NB4 (cell line): ENCODE measurements around the gene INO80E.

ENCODE experiments used
- DNase-seq: peaks from one replicate; pipeline ENCODE4 v3.0.0; 2010; ENCODE audit warnings: low read depth
- H3K4me3 ChIP-seq: one replicate; pipeline ENCODE4 v1.5.1; 2011; ENCODE audit warnings: mild to moderate bottlenecking, low read depth, low read length, moderate library complexity
- CTCF ChIP-seq: IDR thresholded peaks from one replicate; pipeline ENCODE4 v1.5.1; 2012; ENCODE audit warnings: low read depth, low read length
- MAX ChIP-seq: IDR thresholded peaks from 2 replicates; pipeline ENCODE4 v1.6.1; 2011; ENCODE audit warnings: low read depth, low read length
- MYC ChIP-seq: IDR thresholded peaks from 2 replicates; pipeline ENCODE4 v1.6.1; 2011; ENCODE audit warnings: low read depth, low read length
- POLR2A ChIP-seq: IDR thresholded peaks from 2 replicates; pipeline ENCODE4 v1.6.1; 2011; ENCODE audit warnings: mild to moderate bottlenecking; ENCODE audit not compliant: insufficient read length; ENCODE audit errors: extremely low read depth

INO80E gene

DNA sequence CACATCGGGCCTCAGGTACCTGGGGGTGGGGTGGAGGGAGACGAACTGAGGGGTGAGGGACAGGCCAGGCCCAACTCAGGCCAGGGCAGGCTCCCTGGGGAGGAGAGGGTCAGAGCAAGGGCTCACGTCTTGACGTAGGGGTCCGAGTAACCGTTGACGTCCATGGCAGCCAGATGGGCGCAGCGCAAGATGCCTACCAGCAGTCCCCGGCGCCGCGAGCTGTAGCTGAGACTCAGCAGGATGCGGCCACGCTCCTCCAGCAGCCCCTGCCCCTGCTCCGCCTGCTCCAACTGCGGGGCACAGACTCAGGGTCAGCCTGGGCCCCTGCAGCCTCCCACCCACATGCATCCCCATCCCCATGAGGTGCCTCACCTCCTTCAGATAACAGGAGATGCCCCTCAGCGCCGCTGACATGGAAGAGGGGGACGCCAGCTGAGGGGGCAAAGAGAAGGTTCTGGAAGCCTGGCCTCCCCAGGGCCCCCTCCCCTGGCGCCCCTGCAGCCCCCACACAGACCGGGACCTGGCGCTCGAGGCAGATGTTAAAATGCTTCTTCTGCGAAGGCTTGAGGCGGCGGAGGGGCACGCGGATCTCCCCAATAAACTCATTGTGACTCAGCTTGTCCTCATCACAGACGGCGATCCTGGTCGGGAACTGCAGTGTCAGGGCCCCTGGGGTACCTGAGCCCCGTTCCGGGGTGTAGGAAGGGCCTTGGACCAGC is 10.8 kb downstream of the INO80E start:
- DNase-seq, result no peak
- H3K4me3 ChIP-seq, result no peak overlapping the region
- TF ChIP-seq MAX (no peak), CTCF (no peak), MYC (no peak), POLR2A (no peak)

GRCh38 chr16:30007378-30007895 is 11.4 kb downstream of the INO80E start:
- TF ChIP-seq MYC (no peak), CTCF (no peak), MAX (no peak), POLR2A (no peak)
- no peak overlapping the region for H3K4me3 ChIP-seq
- no peak for DNase-seq

GRCh38 chr16:30009085-30009862 is 13.2 kb downstream of the INO80E start:
- no peak for DNase-seq
- TF ChIP-seq MYC, result no peak
- TF ChIP-seq MAX, result no peak
- no peak for TF ChIP-seq CTCF
- no peak for TF ChIP-seq POLR2A
- H3K4me3 ChIP-seq, result no peak overlapping the region

GRCh38 chr16:30009990-30010843 is 14.2 kb downstream of the INO80E start:
- peak; percentile 45 for DNase-seq
- TF ChIP-seq CTCF (no peak), MYC (no peak), POLR2A (no peak), MAX (no peak)
- H3K4me3 ChIP-seq, result peak overlapping the region; percentile 11

- peak within 1 kb of the TSS; percentile 11 for H3K4me3 ChIP-seq
- DNase-seq, result peak; percentile 42
- TF ChIP-seq POLR2A (no peak), MAX (peak; percentile 61), MYC (peak; percentile 24; the same call in 1 of the 2 replicates), CTCF (no peak)
These were observed 15.0 kb downstream of the INO80E start, which contains the start of gene DOC2A for GRCh38 chr16:30010844-30011713. Gene DOC2A, minus strand, starts transcription at chr16:30011027. Its CDS starts 805 bp downstream, at chr16:30010222.
